Measurements from ENCODE around the gene ASB4.

GRCh38 chr7:95553939-95554338 lies 68.2 kb downstream of the ASB4 start:
- TF ChIP-seq CTCF (conservative IDR thresholded peaks at IDR 0.05) (no peak), ZFX (IDR thresholded peaks at IDR 0.05) (no peak)

Measured in C4-2B (cell line).